Stomach smooth muscle (tissue), 2 donors: ENCODE measurements around the gene CD81.

ENCODE experiments used
- H3K27ac ChIP-seq: one replicate; pipeline ENCODE4 v1.7.0; 2013; ENCODE audit warnings: mild to moderate bottlenecking, low read length, inconsistent platforms
- H3K27me3 ChIP-seq, 2 donors: one replicate each; pipeline ENCODE4 v1.7.0; 2013; ENCODE audit warnings: low read length in 2 of 2; ENCODE audit not compliant: insufficient read depth in 2 of 2, control insufficient read depth in 1 of 2
- H3K36me3 ChIP-seq, 2 donors: one replicate each; pipeline ENCODE4 v1.7.0; 2013; ENCODE audit warnings: low read length in 2 of 2; ENCODE audit not compliant: control insufficient read depth in 2 of 2, insufficient read depth in 2 of 2
- H3K4me1 ChIP-seq: one replicate; pipeline ENCODE4 v1.7.0; 2013; ENCODE audit warnings: low read length; ENCODE audit not compliant: control insufficient read depth, insufficient read depth
- H3K4me3 ChIP-seq, 2 donors: one replicate each; pipeline ENCODE4 v1.7.0; 2013; ENCODE audit warnings: low read length in 2 of 2
- H3K9ac ChIP-seq, 2 donors: one replicate each; pipeline ENCODE4 v1.7.0; 2013; ENCODE audit warnings: low read length in 2 of 2, mild to moderate bottlenecking in 1 of 2
- H3K9me3 ChIP-seq, 2 donors: one replicate each; pipeline ENCODE4 v1.7.0; 2013; ENCODE audit warnings: low read length in 2 of 2; ENCODE audit not compliant: control insufficient read depth in 2 of 2
- donor health status: healthy.
- donor health status: Pancreatic carcinoma.

Gene CD81

GRCh38 chr11:2365571-2366210 lies 11.4 kb upstream of the CD81 start:
- H3K36me3 ChIP-seq = no peaks in the 10 kb centered on the region
- H3K27ac ChIP-seq = no peak overlapping the region
- H3K27me3 ChIP-seq = no peaks in the 10 kb centered on the region
- peak overlapping the region in 1 of 2 donors; percentile 44 for H3K4me3 ChIP-seq
- no peaks in the 10 kb centered on the region for H3K9me3 ChIP-seq
- H3K9ac ChIP-seq = no peak overlapping the region
- H3K4me1 ChIP-seq = peaks cover 16% of the 10 kb centered on the region

GRCh38 chr11:2366276-2366675 lies 10.8 kb upstream of the CD81 start:
- Histone ChIP-seq H3K36me3 (no peaks in the 10 kb centered on the region), H3K27ac (no peak overlapping the region), H3K9ac (no peak overlapping the region), H3K9me3 (no peaks in the 10 kb centered on the region), H3K4me1 (peaks cover 16% of the 10 kb centered on the region), H3K27me3 (no peaks in the 10 kb centered on the region), H3K4me3 (peak overlapping the region in 1 of 2 donors; percentile 44)

- Histone ChIP-seq H3K36me3 (no peaks in the 10 kb centered on the region), H3K27me3 (no peaks in the 10 kb centered on the region), H3K9ac (no peak overlapping the region), H3K4me1 (peaks cover 16% of the 10 kb centered on the region), H3K27ac (no peak overlapping the region), H3K4me3 (no peak overlapping the region), H3K9me3 (no peaks in the 10 kb centered on the region)
These were observed 10.4 kb upstream of the CD81 start for GRCh38 chr11:2366733-2367132.

- Histone ChIP-seq H3K4me1 (peaks cover 16% of the 10 kb centered on the region), H3K9ac (no peak overlapping the region), H3K4me3 (no peak overlapping the region), H3K27ac (no peak overlapping the region), H3K9me3 (no peaks in the 10 kb centered on the region), H3K27me3 (no peaks in the 10 kb centered on the region), H3K36me3 (no peaks in the 10 kb centered on the region)
These were observed 9.6 kb upstream of the CD81 start for GRCh38 chr11:2367266-2368160.

- peaks cover 14% of the 10 kb centered on the region for H3K4me1 ChIP-seq
- no peaks in the 10 kb centered on the region for H3K27me3 ChIP-seq
- no peaks in the 10 kb centered on the region for H3K36me3 ChIP-seq
- no peak overlapping the region for H3K4me3 ChIP-seq
- no peaks in the 10 kb centered on the region for H3K9me3 ChIP-seq
- no peak overlapping the region for H3K9ac ChIP-seq
- H3K27ac ChIP-seq = no peak overlapping the region
These were observed 8.8 kb upstream of the CD81 start for GRCh38 chr11:2368178-2368850.

GRCh38 chr11:2368851-2369180 lies 8.3 kb upstream of the CD81 start:
- Histone ChIP-seq H3K9ac (no peak overlapping the region), H3K36me3 (no peaks in the 10 kb centered on the region)

GRCh38 chr11:2369320-2369719 lies 7.8 kb upstream of the CD81 start:
- Histone ChIP-seq H3K9me3 (no peaks in the 10 kb centered on the region), H3K36me3 (no peaks in the 10 kb centered on the region), H3K4me1 (peaks cover 14% of the 10 kb centered on the region), H3K27ac (no peak overlapping the region), H3K4me3 (no peak overlapping the region), H3K9ac (no peak overlapping the region), H3K27me3 (no peaks in the 10 kb centered on the region)

More at GRCh38 chr11:2368851-2369180, 8.3 kb upstream of the CD81 start:
- Histone ChIP-seq H3K4me3 (no peak overlapping the region), H3K27me3 (no peaks in the 10 kb centered on the region), H3K4me1 (peaks cover 14% of the 10 kb centered on the region), H3K9me3 (no peaks in the 10 kb centered on the region), H3K27ac (no peak overlapping the region)

- Histone ChIP-seq H3K4me1 (peaks cover 14% of the 10 kb centered on the region), H3K9ac (no peak overlapping the region), H3K36me3 (no peaks in the 10 kb centered on the region), H3K4me3 (no peak overlapping the region), H3K9me3 (no peaks in the 10 kb centered on the region), H3K27me3 (no peaks in the 10 kb centered on the region), H3K27ac (no peak overlapping the region)
These were observed 7.2 kb upstream of the CD81 start for GRCh38 chr11:2369896-2370295.

GRCh38 chr11:2374456-2375201 lies 2.5 kb upstream of the CD81 start:
- Histone ChIP-seq H3K36me3 (no peaks in the 10 kb centered on the region), H3K27ac (no peak overlapping the region), H3K9ac (no peak overlapping the region), H3K4me1 (peaks cover 21% of the 10 kb centered on the region), H3K27me3 (no peaks in the 10 kb centered on the region), H3K9me3 (no peaks in the 10 kb centered on the region), H3K4me3 (no peak overlapping the region)

- no peaks in the 10 kb centered on the region for H3K27me3 ChIP-seq
- H3K9ac ChIP-seq = no peak overlapping the region
- peaks cover 29% of the 10 kb centered on the region for H3K4me1 ChIP-seq
These were observed 1.7 kb upstream of the CD81 start for GRCh38 chr11:2375341-2375853.

More at GRCh38 chr11:2375341-2375853, 1.7 kb upstream of the CD81 start:
- no peak overlapping the region for H3K4me3 ChIP-seq
- H3K27ac ChIP-seq = no peak overlapping the region
- no peaks in the 10 kb centered on the region for H3K36me3 ChIP-seq
- no peaks in the 10 kb centered on the region for H3K9me3 ChIP-seq
